Keratinocyte (primary cell): Measurements from ENCODE around the gene ABCB11. TPM values are rescaled to one million over a fixed set of nuclear protein-coding genes. Genes with fewer than 3 reads are reported as not detected.
A peak's percentile ranks its signal among the peaks of the same experiment; 100 is the strongest.
"Not testable (repeated sequence)": the region's sequence is repeated elsewhere in the genome, so short reads cannot be mapped to it uniquely, and the experiment has no call there.

ENCODE experiments used
- DNase-seq: peaks from one replicate; pipeline ENCODE4 v3.0.0-alpha.2; 2011; ENCODE audit warnings: low read depth, missing footprints, low spot score
- FAIRE-seq: peaks from 2 replicates; lab custom pipeline; 2011; peaks lifted over from hg19 to GRCh38; lab: Jason Lieb, UNC
- H2AFZ ChIP-seq: 2 replicates; pipeline ENCODE4 v1.6.0; 2012; ENCODE audit warnings: low read length, control low read depth, inconsistent platforms; ENCODE audit not compliant: control insufficient read depth
- H3K27ac ChIP-seq: 2 replicates; pipeline ENCODE4 v1.5.1; 2011; ENCODE audit warnings: low read length; ENCODE audit not compliant: control insufficient read depth, insufficient read depth
- H3K27me3 ChIP-seq: 3 replicates; pipeline ENCODE4 v1.6.0; 2011; ENCODE audit warnings: low read length; ENCODE audit not compliant: control insufficient read depth, insufficient read depth; ENCODE audit errors: extremely low read depth
- H3K36me3 ChIP-seq, 2 experiments: 2 replicates in 1 of 2; 3 replicates in 1 of 2; pipeline ENCODE4 v1.5.1; 2011; ENCODE audit warnings: low read length in 2 of 2, mild to moderate bottlenecking in 1 of 2; ENCODE audit not compliant: control insufficient read depth in 2 of 2, insufficient read depth in 2 of 2; ENCODE audit errors: extremely low read depth in 1 of 2
- H3K4me1 ChIP-seq: 3 replicates; pipeline ENCODE4 v1.5.1; 2011; ENCODE audit warnings: low read length; ENCODE audit not compliant: control insufficient read depth, insufficient read depth; ENCODE audit errors: extremely low read depth
- H3K4me2 ChIP-seq: 3 replicates; pipeline ENCODE4 v1.6.0; 2011; ENCODE audit warnings: low read depth, low read length; ENCODE audit not compliant: control insufficient read depth, insufficient read depth; ENCODE audit errors: extremely low read depth
- H3K4me3 ChIP-seq, 3 experiments: fragments of 200-600 bp in 1 of 3; sonication (generic) in 1 of 3; 2 replicates in 2 of 3; 3 replicates in 1 of 3; pipeline ENCODE4 v1.5.1; 2011 to 2016; ENCODE audit warnings: low read length in 3 of 3, mild to moderate bottlenecking in 3 of 3, control low read depth in 2 of 3, inconsistent platforms in 1 of 3, low read depth in 1 of 3, mixed read lengths in 1 of 3, mixed run types in 1 of 3, moderate library complexity in 1 of 3; ENCODE audit not compliant: control insufficient read depth in 2 of 3, insufficient read depth in 2 of 3; ENCODE audit errors: extremely low read depth in 1 of 3
- H3K79me2 ChIP-seq: 2 replicates; pipeline ENCODE4 v1.6.0; 2012; ENCODE audit warnings: low read length; ENCODE audit not compliant: control insufficient read depth, insufficient read depth
- H3K9ac ChIP-seq: 3 replicates; pipeline ENCODE4 v1.6.0; 2011; ENCODE audit warnings: low read length; ENCODE audit not compliant: control insufficient read depth, insufficient read depth; ENCODE audit errors: extremely low read depth
- H3K9me1 ChIP-seq: 3 replicates; pipeline ENCODE4 v1.6.0; 2011; ENCODE audit warnings: low read length; ENCODE audit not compliant: control insufficient read depth, insufficient read depth; ENCODE audit errors: extremely low read depth
- H3K9me3 ChIP-seq: 2 replicates; pipeline ENCODE4 v1.5.1; 2012; ENCODE audit warnings: low read depth, low read length; ENCODE audit not compliant: control insufficient read depth
- H4K20me1 ChIP-seq: 3 replicates; pipeline ENCODE4 v1.6.0; 2011; ENCODE audit warnings: low read length; ENCODE audit not compliant: control insufficient read depth, insufficient read depth; ENCODE audit errors: extremely low read depth
- dilution Hi-C: fragments of 300-500 bp; cut with MboI; formaldehyde crosslinking; loops from one replicate; pipeline ENCODE4 v1.7.0; 2020; ENCODE audit warnings: low sequenced_read_pairs; ENCODE audit not compliant: extremely low pct_ligation_motif_present
- polyA plus RNA-seq, 5 experiments: library from polyadenylated mRNA; depleted of rRNA in 3 of 5; stranded (reverse) in 3 of 5; stranded (forward) in 1 of 5; unstranded in 1 of 5; fragments of >200 nt; gene quantifications; 1 replicate in 1 of 5; 2 replicates in 3 of 5; 3 replicates in 1 of 5; pipeline versions ENCODE4 v1.2.1 to v1.2.3, GENCODE V29; 2011 to 2012; ENCODE audit warnings: missing spikeins in 2 of 5, low read depth in 1 of 5, low replicate concordance in 1 of 5
- TF ChIP-seq, protein P1 (sequence below), 3 experiments: IDR thresholded peaks in 1 of 3; conservative IDR thresholded peaks in 1 of 3; optimal IDR thresholded peaks in 1 of 3; 2 replicates in 2 of 3; 3 replicates in 1 of 3; pipeline versions ENCODE3 to v1.5.1; 2011; ENCODE audit warnings: low read length in 3 of 3, mild to moderate bottlenecking in 3 of 3, moderate library complexity in 2 of 3, control low read depth in 1 of 3, inconsistent platforms in 1 of 3; ENCODE audit not compliant: insufficient read depth in 2 of 3; ENCODE audit errors: extremely low read depth in 1 of 3

ABCB11 gene
- polyA plus RNA-seq, 1 donor (not counting 4 experiments of a cell fraction or from before 2014, with no cell fraction given), result 0.03 TPM

- TF ChIP-seq, protein P1, sequence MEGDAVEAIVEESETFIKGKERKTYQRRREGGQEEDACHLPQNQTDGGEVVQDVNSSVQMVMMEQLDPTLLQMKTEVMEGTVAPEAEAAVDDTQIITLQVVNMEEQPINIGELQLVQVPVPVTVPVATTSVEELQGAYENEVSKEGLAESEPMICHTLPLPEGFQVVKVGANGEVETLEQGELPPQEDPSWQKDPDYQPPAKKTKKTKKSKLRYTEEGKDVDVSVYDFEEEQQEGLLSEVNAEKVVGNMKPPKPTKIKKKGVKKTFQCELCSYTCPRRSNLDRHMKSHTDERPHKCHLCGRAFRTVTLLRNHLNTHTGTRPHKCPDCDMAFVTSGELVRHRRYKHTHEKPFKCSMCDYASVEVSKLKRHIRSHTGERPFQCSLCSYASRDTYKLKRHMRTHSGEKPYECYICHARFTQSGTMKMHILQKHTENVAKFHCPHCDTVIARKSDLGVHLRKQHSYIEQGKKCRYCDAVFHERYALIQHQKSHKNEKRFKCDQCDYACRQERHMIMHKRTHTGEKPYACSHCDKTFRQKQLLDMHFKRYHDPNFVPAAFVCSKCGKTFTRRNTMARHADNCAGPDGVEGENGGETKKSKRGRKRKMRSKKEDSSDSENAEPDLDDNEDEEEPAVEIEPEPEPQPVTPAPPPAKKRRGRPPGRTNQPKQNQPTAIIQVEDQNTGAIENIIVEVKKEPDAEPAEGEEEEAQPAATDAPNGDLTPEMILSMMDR (optimal IDR thresholded peaks at IDR 0.05 in 1 of 3, IDR thresholded peaks at IDR 0.05 in 1 of 3, conservative IDR thresholded peaks at IDR 0.05 in 1 of 3; ENCODE audit: extremely low read depth in 1 of 3, insufficient read depth in 2 of 3, low read length in 3 of 3), result no peak
- no peak overlapping the region for H3K4me2 ChIP-seq
- peaks cover 23% of the 10 kb centered on the region for H3K4me1 ChIP-seq
- H3K9ac ChIP-seq, result peak overlapping the region; percentile 30
- H3K79me2 ChIP-seq, result no peaks in the 10 kb centered on the region
- no peak overlapping the region for H2AFZ ChIP-seq
- FAIRE-seq (peak; percentile 36), DNase-seq (no peak)
- no peaks in the 10 kb centered on the region for H3K27me3 ChIP-seq
- peak overlapping the region; percentile 72 for H3K27ac ChIP-seq
- dilution Hi-C loops, result no loop called here
- H3K36me3 ChIP-seq, result no peaks in the 10 kb centered on the region
- no peaks in the 10 kb centered on the region for H3K9me3 ChIP-seq
- no peaks in the 10 kb centered on the region for H4K20me1 ChIP-seq
- no peaks in the 10 kb centered on the region for H3K9me1 ChIP-seq
- no peak overlapping the region for H3K4me3 ChIP-seq
Observed at GRCh38 chr2:169012812-169013627, 18.1 kb downstream of the ABCB11 start.

DNA sequence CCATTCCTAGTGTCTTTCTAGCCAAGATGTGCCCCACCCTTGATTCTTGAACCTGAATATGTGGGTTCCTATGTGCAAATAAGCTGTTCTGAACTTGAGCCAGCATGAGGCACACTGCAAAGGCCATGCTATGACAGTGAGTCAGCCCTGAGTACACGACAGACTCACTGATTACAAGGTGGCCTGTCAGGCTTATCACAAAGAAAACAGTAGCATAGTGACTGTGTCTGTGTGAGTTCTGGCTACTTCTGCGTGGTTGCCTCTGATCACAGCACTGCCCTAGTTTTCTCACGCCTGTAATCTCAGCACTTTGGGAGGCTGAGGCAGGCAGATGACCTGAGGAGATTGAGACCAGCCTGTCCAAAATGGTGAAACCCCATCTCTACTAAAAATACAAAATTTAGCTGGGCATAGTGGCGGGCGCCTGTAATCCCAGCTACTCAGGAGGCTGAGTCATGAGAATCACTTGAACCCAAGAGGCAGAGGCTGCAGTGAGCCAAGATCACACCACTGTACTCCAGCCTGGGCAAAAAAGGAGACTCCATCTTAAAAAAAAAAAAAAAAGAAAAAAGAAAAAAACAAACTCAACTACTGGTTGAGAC, 18.8 kb downstream of the ABCB11 start:
- Histone ChIP-seq H3K4me2 (peak overlapping the region; percentile 65), H3K9ac (peak overlapping the region; percentile 30), H3K27ac (peak overlapping the region; percentile 72), H2AFZ (peak overlapping the region; percentile 67), H3K4me1 (peaks cover 23% of the 10 kb centered on the region)
- H3K79me2 ChIP-seq, H3K9me3 ChIP-seq, H3K4me3 ChIP-seq, H4K20me1 ChIP-seq, H3K27me3 ChIP-seq, H3K9me1 ChIP-seq, dilution Hi-C loops, H3K36me3 ChIP-seq: not testable (repeated sequence)
- DNase-seq (peak; percentile 71), FAIRE-seq (peak; percentile 100)
